GM18526 (cell line): ENCODE data around the gene OR52B2.

Source experiments
- POLR2A ChIP-seq: IDR thresholded peaks from 3 replicates; pipeline ENCODE4 v1.6.1; 2011; ENCODE audit not compliant: insufficient read length; ENCODE audit errors: extremely low read depth

Gene OR52B2

GRCh38 chr11:6170226-6170625, at the start of gene OR52B2:
TSS of gene OR52B2 (minus strand) at chr11:6170326. CDS start at chr11:6170326, 0 bp downstream.
- TF ChIP-seq POLR2A = no peak

- TF ChIP-seq POLR2A = no peak
Measured at GRCh38 chr11:6219359-6219758, 49.2 kb upstream of the OR52B2 start.

GRCh38 chr11:6217722-6218121, 47.6 kb upstream of the OR52B2 start:
- no peak for TF ChIP-seq POLR2A

GRCh38 chr11:6216501-6216900, 46.4 kb upstream of the OR52B2 start:
- TF ChIP-seq POLR2A = no peak

- TF ChIP-seq POLR2A = no peak
Measured at GRCh38 chr11:6214530-6214929, 44.4 kb upstream of the OR52B2 start.

GRCh38 chr11:6210274-6210955, 40.3 kb upstream of the OR52B2 start:
- TF ChIP-seq POLR2A = no peak

GRCh38 chr11:6209801-6210200, 39.7 kb upstream of the OR52B2 start:
- TF ChIP-seq POLR2A = no peak

- TF ChIP-seq POLR2A = no peak
Measured at GRCh38 chr11:6206456-6207180, 36.5 kb upstream of the OR52B2 start.

- TF ChIP-seq POLR2A = no peak
Measured at GRCh38 chr11:6205366-6205765, 35.2 kb upstream of the OR52B2 start, which contains the start of gene C11orf42. TSS of gene C11orf42 (plus strand) at chr11:6205557. CDS start at chr11:6205616, 59 bp downstream.

- TF ChIP-seq POLR2A = no peak
Measured at GRCh38 chr11:6204706-6205105, 34.6 kb upstream of the OR52B2 start.

- no peak for TF ChIP-seq POLR2A
Measured at GRCh38 chr11:6203327-6203726, 33.2 kb upstream of the OR52B2 start.

GRCh38 chr11:6202041-6202440, 31.9 kb upstream of the OR52B2 start:
- TF ChIP-seq POLR2A = no peak

- no peak for TF ChIP-seq POLR2A
Measured at GRCh38 chr11:6201481-6201880, 31.4 kb upstream of the OR52B2 start.

GRCh38 chr11:6200975-6201374, 30.8 kb upstream of the OR52B2 start:
- TF ChIP-seq POLR2A = no peak

GRCh38 chr11:6199174-6199810, 29.2 kb upstream of the OR52B2 start, which contains the start of gene OR52W1:
TSS of gene OR52W1 (plus strand) at chr11:6199224. CDS start at chr11:6199224, 0 bp downstream.
- no peak for TF ChIP-seq POLR2A

- no peak for TF ChIP-seq POLR2A
Measured at GRCh38 chr11:6197466-6198200, 27.5 kb upstream of the OR52B2 start.

GRCh38 chr11:6196396-6196795, 26.3 kb upstream of the OR52B2 start:
- TF ChIP-seq POLR2A = no peak
